GM12878 (cell line): Measurements from ENCODE around the gene NCAPD3. TPM values are rescaled to one million over a fixed set of nuclear protein-coding genes. Genes with fewer than 3 reads are reported as not detected.

Experiments used
- ATAC-seq: fragments of 200-7000 bp; cut with Tn5 transposase; 3 replicates; pipeline ENCODE4 v1.9.1; 2020; ENCODE audit warnings: mild to moderate bottlenecking, moderate library complexity
- BruUV-seq: library from RNA; stranded (reverse); fragments of 400-500 nt; replicated peaks from 2 replicates; lab custom pipeline; 2021; lab: Mats Ljungman, UMichigan
- CTCF ChIA-PET: fragments of 300-600 bp; sonication (Branson Sonifier 250); formaldehyde crosslinking; extraction: SDS; loops from one replicate; lab custom pipeline; 2021; ENCODE audit warnings: inconsistent platforms; lab: Yijun Ruan, JAX
- POLR2A ChIA-PET: fragments of 350-600 bp; formaldehyde crosslinking; extraction: SDS; loops from one replicate; lab custom pipeline; 2021; ENCODE audit warnings: inconsistent platforms; lab: Charles Lee
- RAD21 ChIA-PET: fragments of 300-600 bp; sonication (Branson Sonifier 250); formaldehyde crosslinking; loops from one replicate; lab custom pipeline; 2023; ENCODE audit warnings: antibody characterized with exemption; ENCODE audit not compliant: unreplicated experiment; lab: Charles Lee
- SMC1A ChIA-PET: fragments of 300-600 bp; sonication (Branson Sonifier 250); formaldehyde crosslinking; loops from one replicate; lab custom pipeline; 2023; ENCODE audit not compliant: unreplicated experiment, uncharacterized antibody; lab: Charles Lee
- DNase-seq: peaks from one replicate; pipeline ENCODE4 v3.0.0-alpha.2; 2011; ENCODE audit warnings: low read depth, low spot score
- FAIRE-seq: peaks from 3 replicates; lab custom pipeline; 2011; peaks lifted over from hg19 to GRCh38; lab: Jason Lieb, UNC
- H2AFZ ChIP-seq: 2 replicates; pipeline ENCODE4 v1.6.0; 2011; ENCODE audit warnings: low read depth, low read length, control low read depth; ENCODE audit not compliant: control insufficient read depth
- H3K27ac ChIP-seq: 2 replicates; pipeline ENCODE4 v1.5.1; 2011; ENCODE audit warnings: control low read depth; ENCODE audit not compliant: control insufficient read depth, insufficient read depth
- H3K27me3 ChIP-seq, 2 experiments: replicated peaks in 1 of 2; 2 replicates each; pipeline versions ENCODE4 v1.6.0 to v1.6.1; 2011; ENCODE audit warnings: low read length in 1 of 2; ENCODE audit not compliant: control insufficient read depth in 2 of 2, insufficient read depth in 2 of 2
- H3K36me3 ChIP-seq, 2 experiments: 2 replicates each; pipeline ENCODE4 v1.5.1; 2011; ENCODE audit warnings: low read length in 1 of 2; ENCODE audit not compliant: control insufficient read depth in 2 of 2, insufficient read depth in 2 of 2
- H3K4me1 ChIP-seq: 2 replicates; pipeline ENCODE4 v1.6.1; 2011; ENCODE audit warnings: mild to moderate bottlenecking, low read length, moderate library complexity, mixed read lengths; ENCODE audit not compliant: control insufficient read depth, insufficient read depth
- H3K4me2 ChIP-seq: 2 replicates; pipeline ENCODE4 v1.6.0; 2011; ENCODE audit warnings: control low read depth; ENCODE audit not compliant: control insufficient read depth, insufficient read depth
- H3K4me3 ChIP-seq: fragments of 200-600 bp; sonication (generic); 2 replicates; pipeline ENCODE4 v1.5.1; 2016
- H3K79me2 ChIP-seq: 2 replicates; pipeline ENCODE4 v1.6.0; 2011; ENCODE audit warnings: low read length; ENCODE audit not compliant: control insufficient read depth, insufficient read depth
- H3K9ac ChIP-seq: 2 replicates; pipeline ENCODE4 v1.8.0; 2011; ENCODE audit warnings: low read length, control low read depth, mixed read lengths; ENCODE audit not compliant: control insufficient read depth, insufficient read depth
- H3K9me3 ChIP-seq: replicated peaks from 3 replicates; pipeline ENCODE4 v1.5.1; 2011; ENCODE audit warnings: mild to moderate bottlenecking, low read length; ENCODE audit not compliant: control insufficient read depth, insufficient read depth
- H4K20me1 ChIP-seq: 2 replicates; pipeline ENCODE4 v1.6.0; 2011; ENCODE audit not compliant: control insufficient read depth, insufficient read depth
- BACH1 ChIP-seq: fragments of 450-650 bp; IDR thresholded peaks from 2 replicates; pipeline ENCODE4 v1.6.1; 2017; ENCODE audit warnings: mild to moderate bottlenecking, borderline replicate concordance
- CREB1 ChIP-seq: IDR thresholded peaks from 2 replicates; pipeline ENCODE4 v1.6.1; 2012; ENCODE audit warnings: low read depth, mild to moderate bottlenecking, inconsistent platforms
- NBN ChIP-seq: fragments of 450-650 bp; IDR thresholded peaks from 2 replicates; pipeline ENCODE4 v1.6.1; 2016
- NRF1 ChIP-seq: conservative IDR thresholded peaks from 2 replicates; pipeline ENCODE4 v1.6.1; 2011; ENCODE audit warnings: mild to moderate bottlenecking, low read depth, low read length, improper control_type of control experiment
- POLR2AphosphoS2 ChIP-seq: IDR thresholded peaks from 2 replicates; pipeline ENCODE4 v1.6.1; 2011; ENCODE audit warnings: low read depth, mild to moderate bottlenecking, low read length, improper control_type of control experiment, moderate library complexity
- RFX5 ChIP-seq: IDR thresholded peaks from 2 replicates; pipeline ENCODE4 v1.6.1; 2011; ENCODE audit warnings: low read depth, low read length, improper control_type of control experiment
- SIX5 ChIP-seq: IDR thresholded peaks from 2 replicates; pipeline ENCODE4 v1.6.1; 2011; ENCODE audit warnings: mild to moderate bottlenecking, low read depth, low read length, moderate library complexity; ENCODE audit not compliant: severe bottlenecking
- TBL1XR1 ChIP-seq: IDR thresholded peaks from 2 replicates; pipeline ENCODE4 v1.6.1; 2012; ENCODE audit warnings: low read depth, low read length, improper control_type of control experiment
- ZNF24 ChIP-seq: fragments of 450-650 bp; IDR thresholded peaks from 2 replicates; pipeline ENCODE4 v1.6.1; 2017; ENCODE audit warnings: antibody characterized with exemption, mild to moderate bottlenecking
- WGBS: methylation state at CpG from one replicate; pipeline ENCODE4 v1.1.6; 2016; ENCODE audit warnings: low lambda C conversion rate; ENCODE audit not compliant: insufficient replicate concordance, insufficient coverage; ENCODE audit errors: missing lambda C conversion rate; 5-methylcytosine and 5-hydroxymethylcytosine counted together
- in situ Hi-C: fragments of 300-500 bp; cut with MboI; formaldehyde crosslinking; loops from 9 replicates; pipeline ENCODE4 v1.14.3; 2018; ENCODE audit warnings: mixed read lengths
- intact Hi-C: fragments of 100-400 bp; cut with micrococcal nuclease; formaldehyde crosslinking; loops from one replicate; pipeline ENCODE4 v1.14.2; 2022; ENCODE audit not compliant: unreplicated experiment
- polyA plus RNA-seq, 11 experiments: library from polyadenylated mRNA; depleted of rRNA in 4 of 11; unstranded in 6 of 11; stranded (reverse) in 5 of 11; fragments of >200 nt; fragmentation: Nextera tagmentation in 4 of 11; fragmentation: Illumina TruSeq in 1 of 11; extraction: Ambion mirVana in 4 of 11; extraction: Trizol in 1 of 11; gene quantifications; 1 replicate in 1 of 11; 2 replicates in 10 of 11; pipeline versions ENCODE4 v1.2.1 to v1.2.3, GENCODE V29; 2011 to 2016; ENCODE audit warnings: inconsistent platforms in 2 of 11, missing spikeins in 2 of 11, low read depth in 1 of 11
- total RNA-seq, 4 experiments: library from RNA; depleted of rRNA in 3 of 4; stranded (reverse); fragments of >200 nt in 3 of 4; fragmentation: Illumina TruSeq in 1 of 4; extraction: Trizol in 1 of 4; gene quantifications; 2 replicates each; pipeline versions ENCODE4 v1.2.1 to v1.2.3, GENCODE V29; 2013 to 2021
- TF ChIP-seq, protein P1 (sequence below): fragments of 450-650 bp; IDR thresholded peaks from 2 replicates; pipeline ENCODE4 v1.6.1; 2017; ENCODE audit warnings: mild to moderate bottlenecking, moderate library complexity
- TF ChIP-seq, protein P2 (sequence below): fragments of 450-650 bp; IDR thresholded peaks from 2 replicates; pipeline ENCODE4 v1.6.1; 2014; ENCODE audit warnings: mild to moderate bottlenecking
- TF ChIP-seq, protein P3 (sequence below): IDR thresholded peaks from 2 replicates; pipeline ENCODE4 v1.6.1; 2012; ENCODE audit warnings: mild to moderate bottlenecking, low read depth, low read length
- TF ChIP-seq, protein P4 (sequence below): IDR thresholded peaks from 2 replicates; pipeline ENCODE4 v1.6.1; 2011; ENCODE audit warnings: low read depth, low read length, improper control_type of control experiment, borderline replicate concordance

NCAPD3 gene
- total and polyA plus RNA-seq, 10 of the 15 experiments (the other 5 are each of a cell fraction or from before 2014, with no cell fraction given), result 14.9 to 58.2 (median 48.2) TPM

DNA sequence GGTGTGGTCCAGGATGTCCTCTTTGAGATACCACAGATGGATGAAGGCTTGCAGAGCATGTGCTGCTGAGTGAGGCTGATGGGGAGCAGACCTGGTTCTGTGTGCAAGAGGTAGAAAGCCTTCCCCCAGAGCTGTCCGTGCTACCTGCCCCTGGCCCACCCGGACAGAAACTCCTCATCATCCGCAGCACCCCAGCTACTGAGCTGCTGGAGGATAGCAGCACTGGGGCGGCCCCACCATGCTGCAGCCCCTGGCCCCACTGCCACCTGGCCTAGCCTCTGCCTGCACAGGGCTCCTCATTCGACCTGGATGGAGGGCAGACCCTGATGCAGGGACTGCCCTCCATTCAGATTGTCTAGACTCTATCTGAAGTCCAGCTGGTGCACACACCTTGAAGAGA lies 50.5 kb downstream of the NCAPD3 start:
- peaks cover 19 to 26% of the 10 kb centered on the region in 2 experiments for H3K36me3 ChIP-seq
- 99% methylated on average over 4 of the region's 5 CpGs for WGBS
- no peak overlapping the region for H3K4me3 ChIP-seq
- no peak overlapping the region for H3K27ac ChIP-seq
- H3K27me3 ChIP-seq, result no peaks in the 10 kb centered on the region
- POLR2A ChIA-PET, result no interaction called here
- no peak overlapping the region for H3K4me2 ChIP-seq
- no peaks in the 10 kb centered on the region for H4K20me1 ChIP-seq
- H3K9me3 ChIP-seq, result no peaks in the 10 kb centered on the region
- in situ Hi-C loops (no loop called here), intact Hi-C loops (no loop called here)
- no peak for ATAC-seq
- H3K4me1 ChIP-seq, result no peaks in the 10 kb centered on the region
- no peak for FAIRE-seq
- SMC1A ChIA-PET, result no interaction called here
- no peak for DNase-seq
- RAD21 ChIA-PET, result no interaction called here
- no peaks in the 10 kb centered on the region for H3K79me2 ChIP-seq
- H2AFZ ChIP-seq, result no peak overlapping the region
- H3K9ac ChIP-seq, result no peak overlapping the region
- no TSS peak for BruUV-seq
- CTCF ChIA-PET, result no interaction called here
- TF ChIP-seq CREB1 (no peak), SIX5 (no peak), NBN (no peak), TBL1XR1 (no peak), POLR2AphosphoS2 (no peak), BACH1 (no peak), ZNF24 (no peak), RFX5 (no peak), NRF1 (no peak)
- TF ChIP-seq, protein P1, sequence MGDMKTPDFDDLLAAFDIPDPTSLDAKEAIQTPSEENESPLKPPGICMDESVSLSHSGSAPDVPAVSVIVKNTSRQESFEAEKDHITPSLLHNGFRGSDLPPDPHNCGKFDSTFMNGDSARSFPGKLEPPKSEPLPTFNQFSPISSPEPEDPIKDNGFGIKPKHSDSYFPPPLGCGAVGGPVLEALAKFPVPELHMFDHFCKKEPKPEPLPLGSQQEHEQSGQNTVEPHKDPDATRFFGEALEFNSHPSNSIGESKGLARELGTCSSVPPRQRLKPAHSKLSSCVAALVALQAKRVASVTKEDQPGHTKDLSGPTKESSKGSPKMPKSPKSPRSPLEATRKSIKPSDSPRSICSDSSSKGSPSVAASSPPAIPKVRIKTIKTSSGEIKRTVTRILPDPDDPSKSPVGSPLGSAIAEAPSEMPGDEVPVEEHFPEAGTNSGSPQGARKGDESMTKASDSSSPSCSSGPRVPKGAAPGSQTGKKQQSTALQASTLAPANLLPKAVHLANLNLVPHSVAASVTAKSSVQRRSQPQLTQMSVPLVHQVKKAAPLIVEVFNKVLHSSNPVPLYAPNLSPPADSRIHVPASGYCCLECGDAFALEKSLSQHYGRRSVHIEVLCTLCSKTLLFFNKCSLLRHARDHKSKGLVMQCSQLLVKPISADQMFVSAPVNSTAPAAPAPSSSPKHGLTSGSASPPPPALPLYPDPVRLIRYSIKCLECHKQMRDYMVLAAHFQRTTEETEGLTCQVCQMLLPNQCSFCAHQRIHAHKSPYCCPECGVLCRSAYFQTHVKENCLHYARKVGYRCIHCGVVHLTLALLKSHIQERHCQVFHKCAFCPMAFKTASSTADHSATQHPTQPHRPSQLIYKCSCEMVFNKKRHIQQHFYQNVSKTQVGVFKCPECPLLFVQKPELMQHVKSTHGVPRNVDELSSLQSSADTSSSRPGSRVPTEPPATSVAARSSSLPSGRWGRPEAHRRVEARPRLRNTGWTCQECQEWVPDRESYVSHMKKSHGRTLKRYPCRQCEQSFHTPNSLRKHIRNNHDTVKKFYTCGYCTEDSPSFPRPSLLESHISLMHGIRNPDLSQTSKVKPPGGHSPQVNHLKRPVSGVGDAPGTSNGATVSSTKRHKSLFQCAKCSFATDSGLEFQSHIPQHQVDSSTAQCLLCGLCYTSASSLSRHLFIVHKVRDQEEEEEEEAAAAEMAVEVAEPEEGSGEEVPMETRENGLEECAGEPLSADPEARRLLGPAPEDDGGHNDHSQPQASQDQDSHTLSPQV, result no peak
- TF ChIP-seq, protein P2, sequence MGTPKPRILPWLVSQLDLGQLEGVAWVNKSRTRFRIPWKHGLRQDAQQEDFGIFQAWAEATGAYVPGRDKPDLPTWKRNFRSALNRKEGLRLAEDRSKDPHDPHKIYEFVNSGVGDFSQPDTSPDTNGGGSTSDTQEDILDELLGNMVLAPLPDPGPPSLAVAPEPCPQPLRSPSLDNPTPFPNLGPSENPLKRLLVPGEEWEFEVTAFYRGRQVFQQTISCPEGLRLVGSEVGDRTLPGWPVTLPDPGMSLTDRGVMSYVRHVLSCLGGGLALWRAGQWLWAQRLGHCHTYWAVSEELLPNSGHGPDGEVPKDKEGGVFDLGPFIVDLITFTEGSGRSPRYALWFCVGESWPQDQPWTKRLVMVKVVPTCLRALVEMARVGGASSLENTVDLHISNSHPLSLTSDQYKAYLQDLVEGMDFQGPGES, result no peak
- TF ChIP-seq, protein P3, sequence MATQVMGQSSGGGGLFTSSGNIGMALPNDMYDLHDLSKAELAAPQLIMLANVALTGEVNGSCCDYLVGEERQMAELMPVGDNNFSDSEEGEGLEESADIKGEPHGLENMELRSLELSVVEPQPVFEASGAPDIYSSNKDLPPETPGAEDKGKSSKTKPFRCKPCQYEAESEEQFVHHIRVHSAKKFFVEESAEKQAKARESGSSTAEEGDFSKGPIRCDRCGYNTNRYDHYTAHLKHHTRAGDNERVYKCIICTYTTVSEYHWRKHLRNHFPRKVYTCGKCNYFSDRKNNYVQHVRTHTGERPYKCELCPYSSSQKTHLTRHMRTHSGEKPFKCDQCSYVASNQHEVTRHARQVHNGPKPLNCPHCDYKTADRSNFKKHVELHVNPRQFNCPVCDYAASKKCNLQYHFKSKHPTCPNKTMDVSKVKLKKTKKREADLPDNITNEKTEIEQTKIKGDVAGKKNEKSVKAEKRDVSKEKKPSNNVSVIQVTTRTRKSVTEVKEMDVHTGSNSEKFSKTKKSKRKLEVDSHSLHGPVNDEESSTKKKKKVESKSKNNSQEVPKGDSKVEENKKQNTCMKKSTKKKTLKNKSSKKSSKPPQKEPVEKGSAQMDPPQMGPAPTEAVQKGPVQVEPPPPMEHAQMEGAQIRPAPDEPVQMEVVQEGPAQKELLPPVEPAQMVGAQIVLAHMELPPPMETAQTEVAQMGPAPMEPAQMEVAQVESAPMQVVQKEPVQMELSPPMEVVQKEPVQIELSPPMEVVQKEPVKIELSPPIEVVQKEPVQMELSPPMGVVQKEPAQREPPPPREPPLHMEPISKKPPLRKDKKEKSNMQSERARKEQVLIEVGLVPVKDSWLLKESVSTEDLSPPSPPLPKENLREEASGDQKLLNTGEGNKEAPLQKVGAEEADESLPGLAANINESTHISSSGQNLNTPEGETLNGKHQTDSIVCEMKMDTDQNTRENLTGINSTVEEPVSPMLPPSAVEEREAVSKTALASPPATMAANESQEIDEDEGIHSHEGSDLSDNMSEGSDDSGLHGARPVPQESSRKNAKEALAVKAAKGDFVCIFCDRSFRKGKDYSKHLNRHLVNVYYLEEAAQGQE, result no peak
- TF ChIP-seq, protein P4, sequence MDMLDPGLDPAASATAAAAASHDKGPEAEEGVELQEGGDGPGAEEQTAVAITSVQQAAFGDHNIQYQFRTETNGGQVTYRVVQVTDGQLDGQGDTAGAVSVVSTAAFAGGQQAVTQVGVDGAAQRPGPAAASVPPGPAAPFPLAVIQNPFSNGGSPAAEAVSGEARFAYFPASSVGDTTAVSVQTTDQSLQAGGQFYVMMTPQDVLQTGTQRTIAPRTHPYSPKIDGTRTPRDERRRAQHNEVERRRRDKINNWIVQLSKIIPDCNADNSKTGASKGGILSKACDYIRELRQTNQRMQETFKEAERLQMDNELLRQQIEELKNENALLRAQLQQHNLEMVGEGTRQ, result no peak
